GM12865 (cell line): ENCODE measurements around the gene OPCML.

Experiments
- DNase-seq: peaks from one replicate; pipeline ENCODE4 v3.0.0; 2010; ENCODE audit warnings: low read depth
- H3K4me3 ChIP-seq: 2 replicates; pipeline ENCODE4 v1.5.1; 2011; ENCODE audit warnings: mild to moderate bottlenecking, low read depth, low read length, control low read depth
- TF ChIP-seq, protein P1 (sequence below): IDR thresholded peaks from 2 replicates; pipeline ENCODE4 v1.5.1; 2011; ENCODE audit warnings: low read length, control low read depth, low read depth, inconsistent platforms; ENCODE audit not compliant: insufficient read depth; ENCODE audit errors: missing control alignments

The OPCML gene

DNA sequence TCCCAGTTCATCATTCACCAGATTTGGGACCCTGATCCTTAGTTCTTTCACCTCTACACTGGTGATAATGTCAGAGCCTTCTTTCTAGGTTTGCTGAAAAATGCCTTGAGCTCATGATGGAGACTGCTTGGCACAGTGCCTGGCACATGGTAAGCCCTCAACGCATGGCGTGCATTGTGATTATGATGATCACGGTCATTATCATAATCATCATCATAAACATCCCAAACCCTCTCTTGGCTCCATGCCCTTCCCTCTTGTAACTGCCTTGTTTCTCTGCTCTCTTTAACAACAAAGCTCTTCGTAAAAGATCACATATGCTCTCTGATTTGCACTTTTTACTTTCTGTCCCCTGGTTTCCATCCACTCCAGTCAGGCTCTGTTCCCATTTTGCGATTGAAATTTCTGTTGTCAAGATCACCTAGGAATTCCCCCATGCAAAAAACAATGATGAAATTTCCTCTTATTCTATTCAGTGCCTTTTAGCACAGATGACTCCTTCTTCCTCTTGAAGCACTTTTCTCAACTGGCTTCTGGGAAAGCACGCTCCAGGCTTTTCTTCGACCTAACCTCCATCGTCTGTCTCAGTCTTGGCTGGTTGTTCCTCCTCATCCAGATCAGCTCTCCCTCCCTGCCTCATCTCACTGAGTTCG is 479.1 kb downstream of the OPCML start:
- H3K4me3 ChIP-seq = no peak overlapping the region
- TF ChIP-seq, protein P1, sequence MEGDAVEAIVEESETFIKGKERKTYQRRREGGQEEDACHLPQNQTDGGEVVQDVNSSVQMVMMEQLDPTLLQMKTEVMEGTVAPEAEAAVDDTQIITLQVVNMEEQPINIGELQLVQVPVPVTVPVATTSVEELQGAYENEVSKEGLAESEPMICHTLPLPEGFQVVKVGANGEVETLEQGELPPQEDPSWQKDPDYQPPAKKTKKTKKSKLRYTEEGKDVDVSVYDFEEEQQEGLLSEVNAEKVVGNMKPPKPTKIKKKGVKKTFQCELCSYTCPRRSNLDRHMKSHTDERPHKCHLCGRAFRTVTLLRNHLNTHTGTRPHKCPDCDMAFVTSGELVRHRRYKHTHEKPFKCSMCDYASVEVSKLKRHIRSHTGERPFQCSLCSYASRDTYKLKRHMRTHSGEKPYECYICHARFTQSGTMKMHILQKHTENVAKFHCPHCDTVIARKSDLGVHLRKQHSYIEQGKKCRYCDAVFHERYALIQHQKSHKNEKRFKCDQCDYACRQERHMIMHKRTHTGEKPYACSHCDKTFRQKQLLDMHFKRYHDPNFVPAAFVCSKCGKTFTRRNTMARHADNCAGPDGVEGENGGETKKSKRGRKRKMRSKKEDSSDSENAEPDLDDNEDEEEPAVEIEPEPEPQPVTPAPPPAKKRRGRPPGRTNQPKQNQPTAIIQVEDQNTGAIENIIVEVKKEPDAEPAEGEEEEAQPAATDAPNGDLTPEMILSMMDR = no peak
- no peak for DNase-seq

GRCh38 chr11:133052537-133052936 is 479.8 kb downstream of the OPCML start:
- DNase-seq = no peak
- TF ChIP-seq, protein P1 = no peak
- no peak overlapping the region for H3K4me3 ChIP-seq

GRCh38 chr11:133049244-133050019 is 482.9 kb downstream of the OPCML start:
- H3K4me3 ChIP-seq = no peak overlapping the region
- DNase-seq = no peak
- TF ChIP-seq, protein P1 = no peak

DNA sequence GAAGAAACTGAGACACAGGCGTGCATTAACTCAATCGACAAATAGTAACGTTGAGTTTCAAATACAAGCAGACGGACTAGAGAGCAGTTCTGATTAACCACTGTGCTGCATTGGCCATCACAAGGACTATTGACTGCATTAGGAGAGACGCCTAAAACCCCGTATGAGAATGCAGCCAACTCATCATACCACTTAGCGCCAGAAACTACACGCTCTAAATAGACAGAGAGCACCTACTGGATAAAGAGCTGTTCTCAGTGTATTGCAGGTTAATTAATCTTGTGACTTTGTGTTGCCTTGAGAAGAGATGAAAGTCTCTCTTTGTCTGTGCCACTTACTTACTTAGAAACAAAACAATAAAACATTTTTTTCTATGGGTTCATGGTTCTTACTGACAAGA is 484.0 kb downstream of the OPCML start:
- no peak overlapping the region for H3K4me3 ChIP-seq
- no peak for DNase-seq
- TF ChIP-seq, protein P1 = no peak

GRCh38 chr11:133047771-133048115 is 484.6 kb downstream of the OPCML start:
- no peak overlapping the region for H3K4me3 ChIP-seq
- TF ChIP-seq, protein P1 = no peak
- DNase-seq = no peak

- no peak for DNase-seq
- H3K4me3 ChIP-seq = no peak overlapping the region
- TF ChIP-seq, protein P1 = no peak
Measured at GRCh38 chr11:133047036-133047770, 485.1 kb downstream of the OPCML start.
